ELF-1 (cell line): ENCODE results near the gene ARMC10.
"Not testable (repeated sequence)": the region's sequence is repeated elsewhere in the genome, so short reads cannot be mapped to it uniquely, and the experiment has no call there.

Experiments used
- DNase-seq: peaks from one replicate; pipeline ENCODE4 v3.0.0-alpha.2; 2016; ENCODE audit warnings: low read depth, low spot score

Gene ARMC10

DNA sequence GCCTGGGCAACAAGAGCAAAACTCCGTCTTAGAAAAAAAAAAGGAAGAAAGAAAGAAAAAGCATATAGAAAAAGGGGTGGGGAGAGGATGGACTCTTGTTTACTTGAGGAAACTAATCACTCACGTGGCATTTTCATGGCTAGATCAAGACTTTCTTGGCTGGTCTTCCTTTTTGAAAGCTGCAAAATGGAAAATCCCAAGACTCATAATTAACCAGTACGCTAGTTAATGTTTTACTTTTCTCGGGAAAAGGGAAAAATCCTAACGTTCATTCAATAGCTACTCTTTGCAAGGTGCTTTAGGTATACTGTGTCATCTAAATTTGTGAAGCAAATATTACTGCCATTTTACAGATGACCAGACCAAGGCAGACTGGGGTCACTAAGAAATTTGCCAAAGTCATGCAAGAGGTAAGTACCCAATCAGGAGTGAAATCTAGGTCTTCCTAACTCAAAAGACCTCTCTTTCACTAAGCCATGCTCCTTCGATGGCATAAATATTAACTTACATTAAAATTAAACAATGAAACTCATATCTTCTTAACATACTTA is 49.6 kb downstream of the ARMC10 start:
- DNase-seq, result no peak

DNA sequence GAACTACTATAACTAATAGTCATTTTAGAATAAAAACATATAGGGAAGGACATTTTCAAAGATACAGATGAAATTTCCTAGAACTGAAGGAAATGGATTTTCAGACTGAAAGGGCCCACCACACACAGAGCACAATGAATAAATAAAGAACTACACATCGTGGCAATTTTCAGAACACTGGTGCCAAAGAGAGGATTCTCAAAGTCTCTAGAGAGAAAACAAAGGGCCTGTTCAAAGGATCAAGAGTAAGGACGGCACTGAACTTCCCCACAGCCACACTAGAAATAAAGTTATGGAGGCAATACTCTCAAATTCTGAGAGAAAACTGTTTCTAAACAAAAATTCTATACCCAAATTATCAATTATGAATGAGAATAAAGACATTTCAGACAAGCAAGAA is 52.1 kb downstream of the ARMC10 start:
- no peak for DNase-seq

DNA sequence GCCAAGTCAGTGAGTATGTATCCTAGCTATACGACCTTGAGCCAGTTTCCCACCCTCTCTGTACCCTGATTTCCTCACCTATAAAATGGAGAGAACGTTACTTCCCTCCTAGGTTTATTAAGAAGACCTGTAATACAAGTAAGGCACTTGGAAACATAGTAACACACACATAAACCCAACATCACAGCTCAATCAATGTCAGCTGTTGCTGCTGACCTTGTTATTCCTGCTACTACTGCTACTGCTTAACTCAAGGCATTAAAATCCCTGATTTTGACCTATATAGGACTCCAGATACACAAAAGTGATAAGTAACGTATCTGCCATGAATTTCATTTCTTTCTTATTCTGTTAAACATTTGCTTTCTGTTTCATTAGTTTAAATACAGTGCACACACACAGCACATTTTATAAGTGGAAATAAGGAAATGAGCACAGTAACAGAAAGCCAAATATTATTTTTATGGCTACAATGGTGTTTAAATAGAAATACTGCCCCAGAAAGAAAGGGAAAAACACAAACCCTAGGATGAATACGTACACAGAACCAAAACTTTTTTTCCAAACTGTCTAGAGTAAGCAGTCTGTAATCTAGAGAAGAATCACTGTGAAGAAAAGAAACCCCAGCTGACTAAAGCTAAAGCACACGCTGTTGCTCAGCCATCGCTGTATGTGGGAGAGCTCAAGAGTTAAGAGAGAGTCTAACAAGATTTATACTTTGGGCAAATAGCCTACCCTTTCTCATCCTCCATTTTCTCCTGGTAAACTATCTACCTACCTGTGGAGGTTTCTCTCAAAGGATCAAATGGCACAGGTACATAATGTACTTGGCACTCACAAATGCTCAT is 55.0 kb downstream of the ARMC10 start:
- DNase-seq, result no peak

DNA sequence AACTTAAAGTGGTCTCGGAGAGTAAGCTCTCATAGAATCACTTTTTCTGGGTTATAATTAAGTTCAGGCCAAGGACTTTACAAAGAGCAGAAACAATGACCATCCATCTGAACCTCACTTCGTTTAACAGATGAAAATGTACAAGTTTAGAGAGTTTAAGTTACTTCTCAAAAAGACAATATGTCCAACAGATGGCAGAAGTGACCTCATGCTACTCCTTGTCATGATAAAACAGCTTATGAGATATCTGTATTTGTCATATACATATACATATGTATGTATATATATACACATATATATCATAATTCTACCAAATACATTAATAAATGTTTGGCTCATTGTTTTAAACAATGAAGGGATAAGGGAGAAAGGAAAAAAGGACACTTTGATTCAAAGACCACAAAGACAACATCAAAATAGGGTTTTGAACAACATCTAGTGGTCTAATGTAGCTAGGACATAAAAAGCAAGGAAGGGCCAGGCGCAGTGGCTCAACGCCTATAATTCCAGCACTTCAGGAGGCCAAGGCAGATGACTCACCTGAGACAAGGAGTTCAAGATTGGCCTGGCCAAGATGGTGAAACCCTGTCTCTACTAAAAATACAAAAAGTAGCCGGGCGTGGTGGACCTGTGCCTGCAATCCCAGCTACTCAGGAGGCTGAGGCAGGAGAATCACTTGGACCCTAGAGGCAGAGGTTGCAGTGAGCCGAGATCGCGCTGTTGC is 56.1 kb downstream of the ARMC10 start:
- DNase-seq, result no peak

DNA sequence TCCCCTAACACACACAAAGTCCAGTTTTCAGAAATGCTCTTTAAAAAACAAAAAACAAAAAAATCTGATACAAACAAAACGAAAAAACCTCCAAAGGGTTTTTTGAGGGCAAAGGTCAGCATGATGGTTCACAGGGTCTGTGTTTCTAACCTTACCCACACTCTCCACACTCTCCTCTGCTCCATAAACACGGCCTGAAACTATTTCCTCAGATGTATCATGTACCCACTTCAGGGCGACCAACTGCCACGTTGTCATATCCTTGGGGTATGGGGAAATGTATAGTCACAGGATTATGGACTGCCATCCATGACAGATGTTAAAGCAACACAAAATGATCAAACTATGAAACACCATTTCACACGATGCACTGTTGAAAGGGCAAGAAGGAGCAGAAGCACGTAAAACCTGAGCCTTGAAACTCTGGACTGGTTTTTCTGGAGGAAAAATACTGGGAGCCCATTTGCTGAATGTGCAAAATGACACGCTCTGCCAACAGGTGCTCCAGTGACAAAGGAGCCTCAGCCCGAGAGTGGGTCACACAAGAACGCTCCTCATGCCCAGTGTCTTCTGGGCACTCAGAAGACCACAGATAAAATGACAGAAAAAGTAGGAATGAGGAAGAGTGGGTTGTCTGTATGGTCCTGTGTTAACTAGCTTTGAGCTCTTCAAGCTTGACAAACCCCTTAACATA is 58.2 kb downstream of the ARMC10 start:
- no peak for DNase-seq

DNA sequence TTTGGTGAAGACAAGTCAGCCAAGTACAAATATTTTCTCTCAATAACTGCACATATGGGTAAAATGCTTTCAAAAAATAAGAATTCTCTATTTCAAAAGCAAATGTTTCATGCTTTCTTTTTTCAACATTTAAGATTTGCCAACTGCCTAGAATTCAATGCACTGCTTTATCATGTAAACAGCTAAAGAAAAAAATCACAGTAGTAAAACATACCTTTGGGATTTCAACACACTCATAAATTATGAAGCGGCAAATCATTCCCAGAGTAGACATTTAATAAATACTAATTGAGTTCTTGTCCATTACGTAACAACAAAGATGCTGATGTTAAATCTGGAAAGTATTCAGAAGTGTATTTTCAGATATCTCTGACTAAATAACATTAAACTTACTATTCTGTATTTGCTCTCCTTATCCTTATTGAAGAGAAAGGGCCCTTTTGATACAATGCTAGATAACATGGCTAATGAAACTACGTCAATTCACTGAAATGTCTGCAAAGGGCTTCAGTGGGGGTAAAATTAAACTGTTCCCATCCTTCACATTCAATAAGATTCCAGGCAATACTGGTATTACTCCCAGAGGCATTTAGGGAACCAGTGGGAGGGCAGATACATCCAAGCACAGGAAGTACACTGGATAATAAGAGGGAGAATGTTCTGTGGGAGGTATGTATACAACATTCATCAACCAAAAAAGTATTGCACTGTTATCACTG is 60.1 kb downstream of the ARMC10 start:
- no peak for DNase-seq

DNA sequence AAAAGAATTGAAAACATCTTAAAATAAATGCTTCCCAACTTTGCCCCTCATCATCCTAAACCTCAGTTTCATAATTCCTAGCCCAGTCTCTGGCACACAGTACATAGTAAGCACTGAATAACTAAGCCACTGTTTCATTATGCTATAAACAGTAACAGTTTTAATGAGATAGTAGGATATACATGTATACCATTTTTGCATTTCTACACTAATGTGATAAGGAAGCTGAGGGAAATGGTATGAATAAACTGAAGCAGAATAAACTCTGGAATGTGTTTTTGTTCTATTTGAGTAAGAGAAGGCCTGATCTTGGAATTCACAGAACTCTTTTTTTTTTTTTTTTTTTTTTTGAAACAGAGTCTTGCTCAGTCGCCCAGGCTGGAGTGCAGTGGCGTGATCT is 65.1 kb downstream of the ARMC10 start:
- DNase-seq, result no peak

DNA sequence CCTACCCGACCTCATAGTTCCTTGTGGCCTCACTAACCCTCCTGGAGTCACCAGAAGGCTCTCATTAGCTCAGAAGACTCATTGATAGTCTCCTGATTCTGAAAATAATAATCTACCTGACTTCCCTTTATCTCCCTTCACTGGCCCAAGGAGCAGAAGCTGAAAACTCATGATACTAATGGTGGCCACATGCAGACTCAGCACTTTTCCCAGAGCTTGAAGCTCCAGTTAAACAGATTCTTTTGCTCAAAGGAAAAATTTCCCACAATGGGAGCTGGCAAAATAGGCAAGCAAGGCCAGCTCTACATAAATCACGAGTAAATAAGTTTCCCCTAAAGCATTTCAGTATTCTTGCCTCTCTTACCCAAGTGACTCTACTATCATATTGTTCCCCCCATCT is 65.7 kb downstream of the ARMC10 start:
- no peak for DNase-seq

DNA sequence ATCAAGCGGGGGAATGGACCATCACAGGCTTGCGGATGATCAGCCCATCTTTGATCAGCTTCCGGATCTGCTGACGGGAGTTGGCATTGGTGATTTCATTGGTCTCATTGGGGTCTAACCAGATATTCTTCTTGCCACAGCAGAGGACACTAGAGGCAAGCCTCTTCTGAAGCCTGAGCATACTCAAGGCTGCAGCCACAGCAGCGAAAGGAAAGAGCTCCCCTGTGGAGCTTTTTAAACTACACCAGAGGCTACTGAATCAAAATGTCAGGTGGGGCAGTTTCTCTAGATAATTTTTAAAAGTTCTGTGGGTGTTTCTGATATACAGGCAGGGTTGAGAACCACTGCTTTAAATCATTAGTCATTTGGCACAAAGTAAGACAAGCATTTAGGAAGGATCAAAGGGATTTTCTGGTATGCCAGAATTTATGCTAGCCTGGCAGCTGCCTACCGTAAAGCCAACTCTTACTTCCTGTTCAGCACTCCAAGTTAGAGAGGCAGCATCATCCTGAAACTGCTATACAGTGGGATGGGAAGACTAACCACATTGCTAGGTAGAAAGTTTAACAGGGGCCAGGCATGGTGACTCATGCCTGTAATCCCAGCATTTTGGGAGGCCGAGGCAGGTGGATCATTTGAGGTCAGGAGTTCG is 66.9 kb downstream of the ARMC10 start:
- peak; percentile 31 for DNase-seq

DNA sequence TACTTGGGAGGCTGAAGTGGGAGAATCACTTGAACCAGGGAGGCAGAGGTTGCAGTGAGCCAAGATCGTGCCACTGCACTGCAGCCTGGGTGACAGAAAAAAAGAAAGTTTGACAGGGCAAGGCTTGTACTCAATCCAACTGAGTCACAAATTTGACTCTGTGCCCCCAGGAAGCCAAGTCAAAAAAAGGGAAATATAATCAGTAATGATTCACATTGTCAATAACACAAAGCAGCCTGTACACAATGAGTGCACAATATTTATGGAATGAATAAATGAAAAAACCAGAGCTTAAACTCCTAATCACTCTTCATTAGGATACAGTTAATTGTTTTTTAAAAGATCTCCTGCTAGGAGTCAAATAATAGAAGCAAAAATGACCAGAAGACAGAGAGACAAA is 67.6 kb downstream of the ARMC10 start:
- no peak for DNase-seq

DNA sequence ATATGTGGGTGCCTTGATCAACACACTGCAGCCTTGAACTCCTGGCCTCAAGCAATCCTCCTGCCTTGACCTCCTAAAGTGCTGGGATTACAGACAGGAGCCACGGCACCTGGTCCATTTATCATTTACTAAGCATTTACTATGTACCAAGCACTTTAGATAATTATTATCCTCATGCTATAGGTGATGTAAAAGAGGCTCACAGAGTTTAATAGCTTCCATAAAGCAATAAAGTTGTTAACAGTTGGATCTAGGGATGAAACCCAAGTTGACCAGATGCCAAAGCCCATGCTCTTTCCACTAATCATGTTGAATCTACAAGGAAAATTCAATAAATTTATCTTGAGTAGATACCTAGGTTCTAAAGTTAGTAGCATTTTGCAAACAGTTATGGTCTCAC is 68.9 kb downstream of the ARMC10 start:
- DNase-seq, result no peak

DNA sequence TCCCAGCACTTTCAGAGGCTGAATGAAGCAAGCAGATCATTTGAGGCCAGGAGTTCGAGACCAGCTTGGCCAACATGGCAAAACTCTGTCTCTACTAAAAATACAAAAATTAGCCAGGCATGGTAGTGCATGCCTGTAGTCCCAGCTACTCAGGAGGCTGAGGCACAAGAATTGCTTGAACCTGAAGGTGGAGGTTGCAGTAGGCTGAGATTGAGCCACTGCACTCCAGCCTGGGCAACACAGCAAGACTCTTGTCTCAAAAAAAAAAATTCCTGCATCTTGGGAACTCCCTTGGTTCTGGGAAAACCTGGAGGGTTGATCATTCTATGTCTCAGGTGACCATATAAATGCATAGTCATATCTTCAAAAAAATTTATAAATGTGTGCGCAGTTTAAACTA is 69.8 kb downstream of the ARMC10 start:
- not testable (repeated sequence) for DNase-seq

DNA sequence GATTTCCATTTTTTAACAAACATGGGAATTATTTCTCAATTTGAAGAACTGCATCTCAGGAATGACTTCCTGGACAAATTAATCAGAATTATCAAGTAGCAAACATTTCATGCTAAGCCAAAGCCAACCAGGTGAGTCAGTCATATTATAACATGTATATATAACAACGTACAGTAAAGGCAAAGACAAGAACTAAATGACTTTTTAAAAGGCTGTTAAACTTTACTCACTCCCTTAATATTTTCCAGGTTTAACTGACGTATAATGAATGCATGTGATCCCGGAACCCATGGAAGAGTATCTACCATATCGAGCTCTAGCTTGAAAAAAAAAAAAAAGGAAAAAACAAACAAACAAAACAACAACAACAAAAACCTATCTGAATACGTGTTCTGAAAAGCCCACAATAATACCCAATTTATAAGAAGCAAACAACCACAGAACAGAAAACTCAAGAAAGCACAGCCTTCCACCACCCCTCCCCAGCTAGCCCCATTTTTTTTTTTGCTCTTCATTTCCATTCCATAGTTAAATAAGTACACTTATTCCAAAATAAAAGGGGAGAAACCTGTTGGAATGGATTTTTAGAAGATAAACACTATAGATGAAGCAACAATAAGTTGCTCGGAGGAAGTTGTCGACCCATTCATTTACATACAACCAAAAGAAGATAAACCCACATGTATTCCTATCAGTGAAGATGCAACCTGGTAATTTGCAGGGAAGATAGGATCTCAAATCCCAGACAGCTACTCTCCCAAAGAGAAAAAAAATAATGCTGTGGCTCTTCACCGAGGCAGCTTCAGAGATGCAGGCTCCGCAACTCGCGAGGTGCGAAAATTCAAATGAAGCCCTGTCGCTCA is 73.4 kb downstream of the ARMC10 start:
- DNase-seq, result no peak
